H1 (cell line): ENCODE results near the gene ACKR2. TPM values are rescaled to one million over a fixed set of nuclear protein-coding genes. Genes with fewer than 3 reads are reported as not detected.

Source experiments
- CTCF ChIA-PET: fragments of 300-600 bp; sonication (Branson Sonifier 250); formaldehyde crosslinking; loops from one replicate; lab custom pipeline; 2021; ENCODE audit not compliant: partially characterized antibody; lab: Charles Lee
- POLR2A ChIA-PET: fragments of 300-600 bp; sonication (Branson Sonifier 250); formaldehyde crosslinking; loops from one replicate; lab custom pipeline; 2021; ENCODE audit warnings: inconsistent platforms; ENCODE audit not compliant: partially characterized antibody; lab: Charles Lee
- DNase-seq, 2 experiments: peaks; one replicate each; pipeline versions ENCODE4 v3.0.0 to v3.0.0-alpha.2; 2010 to 2022; ENCODE audit warnings: low spot score in 2 of 2, low read depth in 1 of 2, mixed read lengths in 1 of 2
- FAIRE-seq: peaks from 2 replicates; lab custom pipeline; 2011; peaks lifted over from hg19 to GRCh38; lab: Jason Lieb, UNC
- H2AFZ ChIP-seq: 2 replicates; pipeline ENCODE4 v1.8.1; 2012; ENCODE audit warnings: low read length, inconsistent platforms
- H2AK5ac ChIP-seq: 2 replicates; pipeline ENCODE4 v1.6.1; 2013; ENCODE audit warnings: low read depth, low read length
- H2BK120ac ChIP-seq: replicated peaks from 2 replicates; pipeline ENCODE3; 2013; ENCODE audit warnings: low read depth, low read length, inconsistent platforms
- H2BK12ac ChIP-seq: 2 replicates; pipeline ENCODE4 v1.6.1; 2013; ENCODE audit warnings: low read depth, low read length
- H2BK15ac ChIP-seq: 2 replicates; pipeline ENCODE4 v1.6.1; 2013; ENCODE audit warnings: low read length
- H2BK20ac ChIP-seq: 2 replicates; pipeline ENCODE4 v1.6.1; 2013; ENCODE audit warnings: low read length
- H2BK5ac ChIP-seq: 2 replicates; pipeline ENCODE4 v1.6.1; 2013; ENCODE audit warnings: low read depth, low read length
- H3K14ac ChIP-seq: 2 replicates; pipeline ENCODE4 v1.6.1; 2013; ENCODE audit warnings: inconsistent platforms; ENCODE audit not compliant: insufficient read length
- H3K18ac ChIP-seq: 2 replicates; pipeline ENCODE4 v1.6.1; 2013; ENCODE audit warnings: low read length; ENCODE audit errors: extremely low read depth
- H3K23ac ChIP-seq: 2 replicates; pipeline ENCODE4 v1.6.1; 2013; ENCODE audit warnings: inconsistent platforms; ENCODE audit not compliant: insufficient read length
- H3K23me2 ChIP-seq: 2 replicates; pipeline ENCODE4 v1.6.1; 2013; ENCODE audit warnings: low read depth, low read length
- H3K27ac ChIP-seq: 2 replicates; pipeline ENCODE4 v1.6.1; 2011; ENCODE audit warnings: low read depth, low read length, inconsistent platforms
- H3K27me3 ChIP-seq, 4 experiments: replicated peaks in 1 of 4; 1 replicate in 1 of 4; 2 replicates in 3 of 4; pipeline versions ENCODE4 v1.6.1 to v1.8.1; 2011 to 2013; ENCODE audit warnings: low read length in 3 of 4, mild to moderate bottlenecking in 3 of 4, inconsistent platforms in 2 of 4, mixed read lengths in 2 of 4, moderate library complexity in 1 of 4; ENCODE audit not compliant: control insufficient read depth in 3 of 4, insufficient read depth in 3 of 4; ENCODE audit errors: extremely low read depth in 1 of 4
- H3K36me3 ChIP-seq, 4 experiments: 2 replicates each; pipeline versions ENCODE4 v1.6.1 to v1.8.1; 2011 to 2013; ENCODE audit warnings: mild to moderate bottlenecking in 4 of 4, low read length in 3 of 4, moderate library complexity in 2 of 4, control low read depth in 1 of 4, inconsistent platforms in 1 of 4; ENCODE audit not compliant: insufficient read depth in 4 of 4, control insufficient read depth in 2 of 4
- H3K4ac ChIP-seq: replicated peaks from 2 replicates; pipeline ENCODE3; 2013; ENCODE audit warnings: low read length, low read depth, mixed read lengths, inconsistent platforms; ENCODE audit not compliant: insufficient read length
- H3K4me1 ChIP-seq, 4 experiments: replicated peaks in 1 of 4; 1 replicate in 1 of 4; 2 replicates in 3 of 4; pipeline versions ENCODE4 v1.6.1 to v1.8.1; 2011 to 2013; ENCODE audit warnings: low read length in 3 of 4, inconsistent platforms in 2 of 4, mixed read lengths in 1 of 4; ENCODE audit not compliant: insufficient read depth in 4 of 4, control insufficient read depth in 3 of 4
- H3K4me2 ChIP-seq, 2 experiments: 2 replicates each; pipeline versions ENCODE4 v1.6.1 to v1.8.1; 2011 to 2013; ENCODE audit warnings: low read depth in 2 of 2, low read length in 2 of 2, control low read depth in 1 of 2, inconsistent platforms in 1 of 2, mild to moderate bottlenecking in 1 of 2; ENCODE audit not compliant: insufficient read depth in 1 of 2
- H3K4me3 ChIP-seq, 4 experiments: fragments of 200-600, 300-600 bp in 1 of 4; sonication (generic), shearing (Covaris generic), sonication (Bioruptor Twin) in 1 of 4; 2 replicates each; pipeline versions ENCODE4 v1.5.1 to v1.8.1; 2011 to 2016; ENCODE audit warnings: low read length in 4 of 4, low read depth in 3 of 4, control low read depth in 2 of 4, inconsistent platforms in 2 of 4, mild to moderate bottlenecking in 2 of 4, mixed read lengths in 1 of 4, moderate library complexity in 1 of 4; ENCODE audit not compliant: insufficient read depth in 2 of 4; ENCODE audit errors: extremely low read depth in 1 of 4
- H3K56ac ChIP-seq: replicated peaks from 2 replicates; pipeline ENCODE3; 2013; ENCODE audit warnings: low read depth, mild to moderate bottlenecking, mixed read lengths, low read length, inconsistent platforms; ENCODE audit not compliant: insufficient read length
- H3K79me1 ChIP-seq: 2 replicates; pipeline ENCODE4 v1.6.1; 2013; ENCODE audit warnings: low read depth, low read length, control low read depth
- H3K79me2 ChIP-seq, 2 experiments: 2 replicates each; pipeline versions ENCODE4 v1.6.1 to v1.8.1; 2012 to 2013; ENCODE audit warnings: low read length in 2 of 2, mild to moderate bottlenecking in 2 of 2, inconsistent platforms in 1 of 2; ENCODE audit not compliant: insufficient read depth in 2 of 2, control insufficient read depth in 1 of 2
- H3K9ac ChIP-seq, 4 experiments: replicated peaks in 1 of 4; 1 replicate in 1 of 4; 2 replicates in 3 of 4; pipeline versions ENCODE4 v1.6.1 to v1.8.1; 2011 to 2013; ENCODE audit warnings: low read depth in 3 of 4, low read length in 3 of 4, control low read depth in 2 of 4, mild to moderate bottlenecking in 2 of 4, moderate library complexity in 2 of 4, inconsistent platforms in 1 of 4; ENCODE audit errors: extremely low read depth in 1 of 4
- H3K9me3 ChIP-seq, 2 experiments: 2 replicates each; pipeline versions ENCODE4 v1.6.1 to v1.8.1; 2012 to 2013; ENCODE audit warnings: mild to moderate bottlenecking in 2 of 2, moderate library complexity in 2 of 2, control low read depth in 1 of 2, inconsistent platforms in 1 of 2, low read depth in 1 of 2, low read length in 1 of 2, mixed read lengths in 1 of 2; ENCODE audit not compliant: insufficient read depth in 2 of 2
- H4K20me1 ChIP-seq, 2 experiments: replicated peaks in 1 of 2; 2 replicates each; pipeline versions ENCODE3 to v1.8.1; 2011 to 2013; ENCODE audit warnings: inconsistent platforms in 2 of 2, low read length in 2 of 2, mild to moderate bottlenecking in 1 of 2; ENCODE audit not compliant: insufficient read depth in 2 of 2, control insufficient read depth in 1 of 2
- H4K5ac ChIP-seq: 2 replicates; pipeline ENCODE4 v1.6.1; 2013; ENCODE audit warnings: low read length, low read depth, mixed read lengths, inconsistent platforms; ENCODE audit not compliant: insufficient read length
- H4K8ac ChIP-seq: 2 replicates; pipeline ENCODE4 v1.8.0; 2013; ENCODE audit warnings: mild to moderate bottlenecking, moderate library complexity, low read length, inconsistent platforms; ENCODE audit not compliant: insufficient read depth; ENCODE audit errors: extremely low read depth
- H4K91ac ChIP-seq: replicated peaks from 2 replicates; pipeline ENCODE3; 2013; ENCODE audit warnings: low read length, mixed read lengths, inconsistent platforms; ENCODE audit not compliant: insufficient read length
- ATF3 ChIP-seq: IDR thresholded peaks from 2 replicates; pipeline ENCODE4 v1.6.1; 2011; ENCODE audit warnings: low read depth, mild to moderate bottlenecking, low read length; ENCODE audit not compliant: insufficient read depth
- CEBPB ChIP-seq: IDR thresholded peaks from 2 replicates; pipeline ENCODE4 v1.6.1; 2012; ENCODE audit warnings: low read depth, low read length
- CHD1 ChIP-seq: IDR thresholded peaks from 2 replicates; pipeline ENCODE4 v1.6.1; 2012; ENCODE audit warnings: low read depth, low read length, improper control_type of control experiment
- CREB1 ChIP-seq: IDR thresholded peaks from 2 replicates; pipeline ENCODE4 v1.6.1; 2012; ENCODE audit warnings: inconsistent platforms
- GTF2F1 ChIP-seq: IDR thresholded peaks from 2 replicates; pipeline ENCODE4 v1.6.1; 2012; ENCODE audit warnings: low read depth, low read length, improper control_type of control experiment, borderline replicate concordance
- HDAC6 ChIP-seq: IDR thresholded peaks from one replicate; pipeline ENCODE4 v1.7.1; 2012; ENCODE audit warnings: low read depth, mild to moderate bottlenecking, inconsistent platforms, low read length, moderate library complexity
- NRF1 ChIP-seq: IDR thresholded peaks from 2 replicates; pipeline ENCODE4 v1.6.1; 2011; ENCODE audit warnings: mild to moderate bottlenecking, low read depth, low read length, improper control_type of control experiment
- PHF8 ChIP-seq: fragments of 200-600 bp; sonication (generic); conservative IDR thresholded peaks from 2 replicates; pipeline ENCODE4 v1.7.1; 2012; ENCODE audit warnings: low read depth, mild to moderate bottlenecking, inconsistent platforms, low read length, moderate library complexity
- RXRA ChIP-seq: IDR thresholded peaks from 2 replicates; pipeline ENCODE4 v1.6.1; 2011; ENCODE audit warnings: low read depth, mild to moderate bottlenecking, low read length, moderate library complexity; ENCODE audit not compliant: insufficient read depth
- TEAD4 ChIP-seq: IDR thresholded peaks from 2 replicates; pipeline ENCODE4 v1.6.1; 2012; ENCODE audit warnings: low read depth, low read length, inconsistent platforms, mixed read lengths
- WGBS, 2 experiments: shearing (Covaris generic) in 1 of 2; methylation state at CpG; one replicate each; pipeline versions ENCODE4 v1.1.6 to v1.1.7; 2013 to 2015; ENCODE audit warnings: low lambda C conversion rate in 2 of 2, mixed read lengths in 2 of 2, inconsistent platforms in 1 of 2, low coverage in 1 of 2, missing lambda C conversion rate in 1 of 2; ENCODE audit not compliant: insufficient replicate concordance in 2 of 2, insufficient coverage in 1 of 2, insufficient read length in 1 of 2; ENCODE audit errors: extremely low coverage in 1 of 2, missing lambda C conversion rate in 1 of 2; 5-methylcytosine and 5-hydroxymethylcytosine counted together
- polyA plus RNA-seq, 7 experiments: library from polyadenylated mRNA; depleted of rRNA in 3 of 7; stranded (reverse) in 5 of 7; unstranded in 2 of 7; fragments of >200 nt in 5 of 7; fragments of 200-250 nt in 2 of 7; gene quantifications; 1 replicate in 5 of 7; 2 replicates in 1 of 7; 4 replicates in 1 of 7; pipeline versions ENCODE4 v1.2.1 to v1.2.3, GENCODE V29; 2011 to 2013; ENCODE audit warnings: missing spikeins in 2 of 7, mixed read lengths in 2 of 7
- total RNA-seq: library from RNA; stranded (reverse); fragmentation: NEBNext Ultra II Directional; extraction: Animal tissue kit (Norgen Biotek cat#: 25700); gene quantifications from 2 replicates; pipeline ENCODE4 v1.2.1, GENCODE V29; 2021

ACKR2 gene
- total and polyA plus RNA-seq, 2 of the 8 experiments (the other 6 are each of a cell fraction or from before 2014, with no cell fraction given) = 0.09 to 0.12 TPM

GRCh38 chr3:42914771-42915515, 105.7 kb downstream of the ACKR2 start:
- DNase-seq = no peak
- H3K23me2 ChIP-seq = no peaks in the 10 kb centered on the region
- H3K18ac ChIP-seq = no peak overlapping the region
- TF ChIP-seq GTF2F1 (no peak), NRF1 (no peak), CREB1 (no peak), CHD1 (no peak), HDAC6 (no peak), PHF8 (no peak), CEBPB (peak; percentile 88), RXRA (no peak), TEAD4 (peak; percentile 68; the same call in 1 of the 2 replicates), ATF3 (no peak)
- TF ChIP-seq, all 59 proteins: peak for 2
- Histone ChIP-seq H3K4me1 (no peaks in the 10 kb centered on the region), H3K27me3 (no peaks in the 10 kb centered on the region), H2AFZ (no peak overlapping the region), H3K9me3 (peaks cover 39 to 57% of the 10 kb centered on the region in 2 experiments), H4K20me1 (no peaks in the 10 kb centered on the region), H3K14ac (no peak overlapping the region), H3K4ac (no peak overlapping the region), H3K4me3 (no peak overlapping the region), H2BK12ac (no peak overlapping the region), H3K79me1 (no peaks in the 10 kb centered on the region), H4K91ac (no peak overlapping the region), H2BK15ac (no peak overlapping the region), H3K4me2 (no peak overlapping the region), H2BK20ac (no peak overlapping the region), H3K27ac (no peak overlapping the region), H2BK120ac (no peak overlapping the region), H4K8ac (no peak overlapping the region), H3K79me2 (no peaks in the 10 kb centered on the region), H3K23ac (no peak overlapping the region), H3K56ac (no peak overlapping the region), H2AK5ac (no peak overlapping the region), H3K9ac (no peak overlapping the region), H4K5ac (no peak overlapping the region), H2BK5ac (no peak overlapping the region), H3K36me3 (peaks cover 0 to 7% (median 1%) of the 10 kb centered on the region in 4 experiments; a peak in 2 of 8 replicates)
- FAIRE-seq = no peak
- ChIA-PET POLR2A (no interaction called here), CTCF (no interaction called here)
- WGBS, 2 experiments = 85% methylated on average over 8 of the region's 8 CpGs; no CpG with 5 or more reads in 1 of the 2 experiments
